Gastrocnemius medialis (tissue), 4 donors: ENCODE results near the gene ADH4. TPM values are rescaled to one million over a fixed set of nuclear protein-coding genes. Genes with fewer than 3 reads are reported as not detected.

Experiments used
- ATAC-seq, 2 donors: fragments of 150-250 bp; one replicate each; pipeline ENCODE4 v1.9.1; 2016
- DNase-seq, 2 donors: peaks; one replicate each; pipeline ENCODE4 v3.0.0-alpha.2; 2019
- H3K27ac ChIP-seq, 4 donors: fragments of 200-600 bp; sonication (generic); 1 replicate in 1 of 4; 2 replicates in 3 of 4; pipeline ENCODE4 v1.5.1; 2016 to 2018; ENCODE audit warnings: mild to moderate bottlenecking in 2 of 4, moderate library complexity in 1 of 4
- H3K27me3 ChIP-seq, 3 donors: fragments of 200-600 bp; sonication (generic) in 2 of 3; 1 replicate in 1 of 3; 2 replicates in 2 of 3; pipeline versions ENCODE4 v1.5.1 to v1.6.0; 2016 to 2019; ENCODE audit warnings: mild to moderate bottlenecking in 1 of 3, moderate library complexity in 1 of 3
- H3K36me3 ChIP-seq, 2 donors: fragments of 200-600 bp; sonication (generic) in 1 of 2; one replicate each; pipeline ENCODE4 v1.5.1; 2017 to 2018
- H3K4me1 ChIP-seq, 2 donors: fragments of 200-600 bp; sonication (generic) in 1 of 2; one replicate each; pipeline ENCODE4 v1.5.1; 2016 to 2017; ENCODE audit warnings: mild to moderate bottlenecking in 2 of 2
- H3K4me3 ChIP-seq, 4 donors: fragments of 200-600 bp; sonication (generic) in 3 of 4; 1 replicate in 1 of 4; 2 replicates in 3 of 4; pipeline ENCODE4 v1.5.1; 2016 to 2019; ENCODE audit warnings: mild to moderate bottlenecking in 2 of 4
- H3K9me3 ChIP-seq, 3 donors: fragments of 200-600 bp; sonication (generic) in 2 of 3; 1 replicate in 1 of 3; 2 replicates in 2 of 3; pipeline ENCODE4 v1.5.1; 2016 to 2019
- CTCF ChIP-seq, 5 experiments: fragments of 450-650 bp in 3 of 5; fragments of 200-600 bp in 2 of 5; sonication (generic) in 2 of 5; IDR thresholded peaks in 4 of 5; conservative IDR thresholded peaks in 1 of 5; 1 replicate in 4 of 5; 2 replicates in 1 of 5; pipeline ENCODE4 v1.5.1; 2016 to 2019; ENCODE audit warnings: antibody characterized with exemption in 5 of 5, mild to moderate bottlenecking in 3 of 5, moderate library complexity in 3 of 5
- POLR2A ChIP-seq, 2 donors: fragments of 450-650 bp; IDR thresholded peaks; one replicate each; pipeline ENCODE4 v1.6.1; 2017; ENCODE audit warnings: antibody characterized with exemption in 2 of 2, mild to moderate bottlenecking in 2 of 2, moderate library complexity in 2 of 2
- in situ Hi-C, 4 donors: fragments of 200-750 bp; cut with MboI; loops; one replicate each; pipeline versions ENCODE4 v1.15.0 to v1.8.0; 2017; ENCODE audit warnings: low sequenced_read_pairs in 4 of 4
- intact Hi-C: fragments of 100-400 bp; cut with DNase I; formaldehyde crosslinking; loops from one replicate; pipeline ENCODE4 v1.15.1; 2023; ENCODE audit warnings: low total_unique reads
- total RNA-seq, 4 donors: library from RNA; depleted of rRNA; stranded (reverse); fragments of >200 nt; gene quantifications; one replicate each; pipeline versions ENCODE4 v1.1.0 to v1.2.3, GENCODE V29; 2016

ADH4 gene
- total RNA-seq, 4 donors from 2014 or later = 0.75 to 1.0 (median 1.00) TPM; not detected in 1

- Histone ChIP-seq H3K27ac (no peak overlapping the region), H3K4me1 (no peaks in the 10 kb centered on the region), H3K27me3 (no peaks in the 10 kb centered on the region), H3K9me3 (no peaks in the 10 kb centered on the region), H3K4me3 (no peak overlapping the region), H3K36me3 (peaks cover 0 to 69% of the 10 kb centered on the region in 2 donors)
- intact Hi-C loops = no loop called here
- in situ Hi-C loops = no loop called here
- ATAC-seq = no peak
- TF ChIP-seq CTCF (IDR thresholded peaks at IDR 0.05 in 4 of 5, conservative IDR thresholded peaks at IDR 0.05 in 1 of 5) (no peak), POLR2A (IDR thresholded peaks at IDR 0.05) (no peak)
- no peak for DNase-seq
These were observed 66.9 kb downstream of the ADH4 start for GRCh38 chr4:99077177-99077576.

DNA sequence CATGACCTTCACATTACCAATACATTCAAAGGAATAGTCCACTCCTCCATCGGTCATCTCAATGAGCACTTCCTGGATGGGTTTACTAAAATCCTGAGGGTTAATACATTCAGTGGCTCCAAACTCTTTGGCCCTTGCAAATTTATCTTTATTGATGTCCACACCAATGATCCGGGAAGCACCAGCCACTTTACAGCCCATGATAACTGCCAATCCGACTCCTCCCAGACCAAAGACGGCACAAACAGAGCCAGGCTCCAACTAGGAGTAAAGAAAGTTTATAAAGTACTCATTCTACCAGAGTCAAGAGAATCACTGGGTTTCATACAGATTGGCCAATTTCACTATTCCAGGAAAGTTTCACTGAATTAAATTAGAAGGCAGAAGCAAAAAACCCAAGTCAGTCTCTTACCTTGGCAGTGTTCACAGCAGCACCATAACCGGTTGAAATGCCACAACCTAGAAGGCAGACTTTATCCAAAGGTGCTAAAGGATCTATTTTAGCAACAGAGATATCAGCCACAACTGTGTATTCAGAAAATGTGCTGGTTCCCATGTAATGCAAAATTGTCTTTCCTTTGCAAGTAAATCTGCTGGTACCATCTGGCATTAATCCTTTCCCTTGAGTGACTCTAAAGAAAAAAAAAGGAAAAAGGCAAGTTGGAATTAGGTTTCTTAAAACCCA is 67.7 kb downstream of the ADH4 start:
- in situ Hi-C loops = no loop called here
- intact Hi-C loops = no loop called here
- Histone ChIP-seq H3K27ac (no peak overlapping the region), H3K4me3 (no peak overlapping the region), H3K36me3 (peaks cover 0 to 69% of the 10 kb centered on the region in 2 donors), H3K4me1 (no peaks in the 10 kb centered on the region), H3K9me3 (no peaks in the 10 kb centered on the region), H3K27me3 (no peaks in the 10 kb centered on the region)
- no peak for ATAC-seq
- DNase-seq = no peak
- no peak for TF ChIP-seq CTCF (IDR thresholded peaks at IDR 0.05 in 4 of 5, conservative IDR thresholded peaks at IDR 0.05 in 1 of 5)
- TF ChIP-seq POLR2A (IDR thresholded peaks at IDR 0.05) = no peak

DNA sequence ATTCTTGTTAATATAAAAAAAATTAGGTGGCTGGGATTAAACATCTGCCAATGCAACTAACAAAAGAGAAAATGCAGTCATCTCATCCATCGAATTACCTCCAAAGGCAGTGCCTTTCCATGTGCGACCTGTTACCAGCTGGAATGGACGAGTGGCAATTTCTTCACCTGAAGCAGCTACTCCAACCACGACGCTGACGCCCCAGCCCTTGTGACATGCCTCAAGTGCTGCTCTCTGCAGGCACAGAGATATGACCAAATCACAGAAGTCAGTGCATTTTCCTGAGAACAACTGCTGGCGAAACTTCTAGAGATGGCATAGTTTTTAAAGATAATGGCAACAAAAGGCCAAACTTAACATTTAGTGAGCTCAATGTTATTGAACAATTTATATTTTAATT is 69.3 kb downstream of the ADH4 start:
- Histone ChIP-seq H3K9me3 (no peaks in the 10 kb centered on the region), H3K36me3 (peaks cover 0 to 65% of the 10 kb centered on the region in 2 donors), H3K4me3 (no peak overlapping the region), H3K27ac (no peak overlapping the region), H3K27me3 (no peaks in the 10 kb centered on the region), H3K4me1 (no peaks in the 10 kb centered on the region)
- ATAC-seq = no peak
- TF ChIP-seq POLR2A (IDR thresholded peaks at IDR 0.05) (no peak), CTCF (IDR thresholded peaks at IDR 0.05 in 4 of 5, conservative IDR thresholded peaks at IDR 0.05 in 1 of 5) (no peak)
- intact Hi-C loops (no loop called here), in situ Hi-C loops (loop anchor here in 2 of 4 donors (25.0 kb wide), 1 partner anchor 138 kb away; the partner anchor contains the start of gene EIF4E (in 2 of the 2))
- DNase-seq = no peak

Other genes with a start within 250 kb of the ADH4 start
- 10 to 100 TPM; 35.7 to 67.5 (median 56.0) TPM for gene EIF4E, start 215.2 kb downstream of the ADH4 start, total RNA-seq
- gene METAP1, start 148.6 kb downstream of the ADH4 start, total RNA-seq = 10 to 100 TPM; 33.3 to 45.0 (median 37.9) TPM
- 100 to 1,000 TPM in 1 of 4 donors, 10 to 100 TPM in 3; 55.2 to 101 (median 72.6) TPM for gene ADH5, start 55.5 kb downstream of the ADH4 start, total RNA-seq
- under 1 TPM in 2 of 4 donors, not detected in 2; 0.16 to 0.49 TPM for gene ADH6, start 74.9 kb upstream of the ADH4 start, total RNA-seq
- gene ADH1A, start 146.7 kb upstream of the ADH4 start, total RNA-seq = 1 to 10 TPM in 1 of 4 donors, under 1 TPM in 1, not detected in 2; 0.33 to 2.0 TPM
- 100 to 1,000 TPM in 3 of 4 donors, 10 to 100 TPM in 1; 67.9 to 167 (median 119) TPM for gene ADH1B, start 177.1 kb upstream of the ADH4 start, total RNA-seq
- 10 to 100 TPM; 16.1 to 30.6 (median 26.6) TPM for gene ADH1C, start 208.4 kb upstream of the ADH4 start, total RNA-seq